Measurements from ENCODE around the gene CATSPERE.
"Not testable (repeated sequence)": the region's sequence is repeated elsewhere in the genome, so short reads cannot be mapped to it uniquely, and the experiment has no call there.

CATSPERE gene

GRCh38 chr1:244659694-244660093, 198.6 kb downstream of the CATSPERE start:
- DNase-seq (ENCODE audit: low spot score) = no peak
- ChIA-PET POLR2A (ENCODE audit: low non-redundant PET) (no interaction called here), CTCF (interaction anchor here (0.6 kb wide), 1 partner anchor 26 kb away, joined by 3 read pairs; no protein-coding TSS in a partner anchor)
- TF ChIP-seq CTCF (conservative IDR thresholded peaks at IDR 0.05; ENCODE audit: low read depth) = no peak
- H3K27ac ChIP-seq = no peak overlapping the region

- TF ChIP-seq CTCF (conservative IDR thresholded peaks at IDR 0.05; ENCODE audit: low read depth) = no peak
- POLR2A ChIA-PET (ENCODE audit: low non-redundant PET) = no interaction called here
- no peak overlapping the region for H3K27ac ChIP-seq
These were observed 199.5 kb downstream of the CATSPERE start for GRCh38 chr1:244660595-244660994.

GRCh38 chr1:244661569-244662312, 200.7 kb downstream of the CATSPERE start:
- DNase-seq (ENCODE audit: low spot score); CTCF ChIA-PET; H3K27ac ChIP-seq; POLR2A ChIA-PET (ENCODE audit: low non-redundant PET): not testable (repeated sequence)

More at GRCh38 chr1:244660595-244660994, 199.5 kb downstream of the CATSPERE start:
- DNase-seq (ENCODE audit: low spot score) = no peak
- CTCF ChIA-PET = no interaction called here

- CTCF ChIA-PET = no interaction called here
- DNase-seq (ENCODE audit: low spot score) = no peak
- no peak overlapping the region for H3K27ac ChIP-seq
- TF ChIP-seq CTCF (conservative IDR thresholded peaks at IDR 0.05; ENCODE audit: low read depth) = no peak
- POLR2A ChIA-PET (ENCODE audit: low non-redundant PET) = no interaction called here
These were observed 201.5 kb downstream of the CATSPERE start for GRCh38 chr1:244662599-244662998.

GRCh38 chr1:244664353-244664752, 203.3 kb downstream of the CATSPERE start:
- CTCF ChIA-PET = no interaction called here
- DNase-seq (ENCODE audit: low spot score) = no peak
- TF ChIP-seq CTCF (conservative IDR thresholded peaks at IDR 0.05; ENCODE audit: low read depth) = no peak
- no peak overlapping the region for H3K27ac ChIP-seq
- POLR2A ChIA-PET (ENCODE audit: low non-redundant PET) = no interaction called here

GRCh38 chr1:244665771-244666217, 204.7 kb downstream of the CATSPERE start:
- POLR2A ChIA-PET (ENCODE audit: low non-redundant PET) = no interaction called here

GRCh38 chr1:244666672-244667418, 205.8 kb downstream of the CATSPERE start:
- DNase-seq (ENCODE audit: low spot score); H3K27ac ChIP-seq; CTCF ChIA-PET; POLR2A ChIA-PET (ENCODE audit: low non-redundant PET): not testable (repeated sequence)

More at GRCh38 chr1:244665771-244666217, 204.7 kb downstream of the CATSPERE start:
- no peak for TF ChIP-seq CTCF (conservative IDR thresholded peaks at IDR 0.05; ENCODE audit: low read depth)
- DNase-seq (ENCODE audit: low spot score) = no peak
- CTCF ChIA-PET = no interaction called here
- H3K27ac ChIP-seq = no peak overlapping the region

All from RWPE1 (cell line).